GM19193 (cell line): ENCODE measurements around the gene WDR74.

Source experiments
- POLR2A ChIP-seq: IDR thresholded peaks from 4 replicates; pipeline ENCODE4 v1.6.1; 2011; ENCODE audit not compliant: insufficient read depth, insufficient read length; ENCODE audit errors: extremely low read depth

The WDR74 gene

GRCh38 chr11:62865635-62866034, 26.2 kb upstream of the WDR74 start:
- TF ChIP-seq POLR2A, result no peak

GRCh38 chr11:62863687-62864335, 24.4 kb upstream of the WDR74 start:
- TF ChIP-seq POLR2A, result no peak

GRCh38 chr11:62860835-62861563, 21.6 kb upstream of the WDR74 start:
- TF ChIP-seq POLR2A, result no peak

GRCh38 chr11:62858201-62858600, 18.8 kb upstream of the WDR74 start:
- no peak for TF ChIP-seq POLR2A

- TF ChIP-seq POLR2A, result no peak
Measured at GRCh38 chr11:62857541-62857982, 18.2 kb upstream of the WDR74 start.

GRCh38 chr11:62856333-62856895, 17.0 kb upstream of the WDR74 start:
- no peak for TF ChIP-seq POLR2A

- TF ChIP-seq POLR2A, result peak; percentile 99
Measured at GRCh38 chr11:62855571-62856332, 16.4 kb upstream of the WDR74 start.

- TF ChIP-seq POLR2A, result no peak
Measured at GRCh38 chr11:62854825-62855570, 15.6 kb upstream of the WDR74 start.

- peak; percentile 31 for TF ChIP-seq POLR2A
Measured at GRCh38 chr11:62854013-62854824, 14.8 kb upstream of the WDR74 start.

- TF ChIP-seq POLR2A, result no peak
Measured at GRCh38 chr11:62853279-62853965, 14.0 kb upstream of the WDR74 start.

- TF ChIP-seq POLR2A, result peak; percentile 22
Measured at GRCh38 chr11:62852523-62853188, 13.3 kb upstream of the WDR74 start.

- TF ChIP-seq POLR2A, result no peak
Measured at GRCh38 chr11:62851807-62852522, 12.6 kb upstream of the WDR74 start.
